ENCODE measurements around the gene GAPDH. TPM values are rescaled to one million over a fixed set of nuclear protein-coding genes. Genes with fewer than 3 reads are reported as not detected.

GAPDH gene
- total and polyA plus RNA-seq, 2 donors (not counting 1 experiment from before 2014, with no cell fraction given): 499 to 951 TPM

DNA sequence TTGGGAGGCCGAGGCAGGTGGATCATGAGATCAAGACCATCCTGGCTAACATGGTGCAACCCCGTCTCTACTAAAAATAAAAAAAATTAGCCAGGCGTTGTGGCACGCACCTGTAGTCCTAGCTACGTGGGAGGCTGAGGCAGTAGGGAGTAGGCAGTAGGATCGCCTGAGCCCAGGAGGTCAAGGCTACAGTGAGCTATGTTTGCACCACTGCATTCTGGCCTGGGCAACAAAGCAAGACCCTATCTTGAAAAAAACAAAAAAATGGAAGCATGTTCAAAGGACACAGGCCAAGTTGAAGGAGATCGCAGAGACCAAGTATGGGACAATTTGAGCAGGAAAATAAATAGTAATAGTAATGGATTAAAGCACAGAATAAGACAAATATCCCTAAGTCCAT lies 26.2 kb upstream of the GAPDH start:
- TF ChIP-seq EZH2 (IDR thresholded peaks at IDR 0.05; ENCODE audit: borderline replicate concordance, insufficient read depth, low read depth, low read length, poor library complexity, severe bottlenecking): no peak
- no peak for TF ChIP-seq CTCF (IDR thresholded peaks at IDR 0.05)
- no peak overlapping the region for H3K27ac ChIP-seq (ENCODE audit: low read length in 2 of 2)
- no peaks in the 10 kb centered on the region for H3K27me3 ChIP-seq (replicated peaks in 1 of 4; ENCODE audit: control extremely low read depth in 1 of 4, control insufficient read depth in 3 of 4, insufficient read depth in 4 of 4, low read length in 3 of 4)
- no peaks in the 10 kb centered on the region for H3K27me3 Mint-ChIP-seq
- no peaks in the 10 kb centered on the region for H4K20me1 ChIP-seq (ENCODE audit: control insufficient read depth, insufficient read depth, low read length, poor library complexity, severe bottlenecking)
- WGBS (ENCODE audit: insufficient coverage): 100% methylated on average over 5 of the region's 7 CpGs
- H3K4me1 ChIP-seq (ENCODE audit: control insufficient read depth in 2 of 2, insufficient read depth in 2 of 2, low read length in 2 of 2): no peaks in the 10 kb centered on the region
- intact Hi-C loops (cut with micrococcal nuclease): no loop called here
- H3K9ac ChIP-seq (ENCODE audit: low read length): no peak overlapping the region
- ChIA-PET CTCF (no interaction called here), POLR2A (no interaction called here)
- H3K9me3 ChIP-seq (ENCODE audit: control extremely low read depth in 1 of 3, control insufficient read depth in 2 of 3, insufficient read depth in 1 of 3, low read length in 2 of 3): no peaks in the 10 kb centered on the region
- no peak overlapping the region for H2AFZ ChIP-seq (ENCODE audit: insufficient read depth, low read depth, low read length, poor library complexity, severe bottlenecking)
- H3K27ac Mint-ChIP-seq: no peak overlapping the region
- H3K36me3 ChIP-seq (replicated peaks in 1 of 2; ENCODE audit: control extremely low read depth in 1 of 2, control insufficient read depth in 1 of 2, extremely low read depth in 1 of 2, insufficient read depth in 2 of 2, low read length in 1 of 2): peaks cover 0 to 44% of the 10 kb centered on the region in 2 experiments
- H3K4me3 Mint-ChIP-seq: no peak overlapping the region
- H3K4me1 Mint-ChIP-seq: no peaks in the 10 kb centered on the region
- H3K9me3 Mint-ChIP-seq (ENCODE audit: insufficient read depth): no peaks in the 10 kb centered on the region
- no peak overlapping the region for H3K4me2 ChIP-seq (replicated peaks; ENCODE audit: low read depth, low read length, poor library complexity, severe bottlenecking)
- peaks cover 44% of the 10 kb centered on the region for H3K79me2 ChIP-seq (ENCODE audit: control insufficient read depth, insufficient read depth, low read length)
- ATAC-seq (ENCODE audit: low read depth) (no peak), DNase-seq (no peak)
- H3K4me3 ChIP-seq (ENCODE audit: control extremely low read depth in 1 of 5, extremely low read depth in 1 of 5, insufficient read depth in 1 of 5, low read depth in 2 of 5, low read length in 4 of 5): no peak overlapping the region

GRCh38 chr12:6520186-6520585 lies 14.1 kb upstream of the GAPDH start:
- Mint-ChIP-seq H3K27me3 (no peaks in the 10 kb centered on the region), H3K9me3 (ENCODE audit: insufficient read depth) (no peaks in the 10 kb centered on the region), H3K27ac (no peak overlapping the region), H3K4me1 (no peaks in the 10 kb centered on the region), H3K4me3 (no peak overlapping the region)
- WGBS (ENCODE audit: insufficient coverage): 0% methylated on average over 1 of the region's 3 CpGs
- H3K4me3 ChIP-seq (ENCODE audit: control extremely low read depth in 1 of 5, extremely low read depth in 1 of 5, insufficient read depth in 1 of 5, low read depth in 2 of 5, low read length in 4 of 5): no peak overlapping the region
- H2AFZ ChIP-seq (ENCODE audit: insufficient read depth, low read depth, low read length, poor library complexity, severe bottlenecking): no peak overlapping the region
- ChIA-PET POLR2A (no interaction called here), CTCF (no interaction called here)
- no peak overlapping the region for H3K4me2 ChIP-seq (replicated peaks; ENCODE audit: low read depth, low read length, poor library complexity, severe bottlenecking)
- no peaks in the 10 kb centered on the region for H3K27me3 ChIP-seq (replicated peaks in 1 of 4; ENCODE audit: control extremely low read depth in 1 of 4, control insufficient read depth in 3 of 4, insufficient read depth in 4 of 4, low read length in 3 of 4)
- no peak for ATAC-seq (ENCODE audit: low read depth)
- H3K9ac ChIP-seq (ENCODE audit: low read length): no peak overlapping the region
- no peaks in the 10 kb centered on the region for H3K9me3 ChIP-seq (ENCODE audit: control extremely low read depth in 1 of 3, control insufficient read depth in 2 of 3, insufficient read depth in 1 of 3, low read length in 2 of 3)
- peaks cover 6 to 82% of the 10 kb centered on the region in 2 experiments for H3K36me3 ChIP-seq (replicated peaks in 1 of 2; ENCODE audit: control extremely low read depth in 1 of 2, control insufficient read depth in 1 of 2, extremely low read depth in 1 of 2, insufficient read depth in 2 of 2, low read length in 1 of 2)
- no peaks in the 10 kb centered on the region for H3K4me1 ChIP-seq (ENCODE audit: control insufficient read depth in 2 of 2, insufficient read depth in 2 of 2, low read length in 2 of 2)
- TF ChIP-seq CTCF (IDR thresholded peaks at IDR 0.05): no peak
- no peak for TF ChIP-seq EZH2 (IDR thresholded peaks at IDR 0.05; ENCODE audit: borderline replicate concordance, insufficient read depth, low read depth, low read length, poor library complexity, severe bottlenecking)
- no peaks in the 10 kb centered on the region for H4K20me1 ChIP-seq (ENCODE audit: control insufficient read depth, insufficient read depth, low read length, poor library complexity, severe bottlenecking)
- intact Hi-C loops (cut with micrococcal nuclease): no loop called here
- no peak for DNase-seq
- H3K79me2 ChIP-seq (ENCODE audit: control insufficient read depth, insufficient read depth, low read length): no peaks in the 10 kb centered on the region
- H3K27ac ChIP-seq (ENCODE audit: low read length in 2 of 2): no peak overlapping the region

All from B cell (primary cell).